ENCODE data around the gene MVP.

The MVP gene

GRCh38 chr16:29844575-29845331, 24.5 kb downstream of the MVP start:
- no peak for TF ChIP-seq CTCF (conservative IDR thresholded peaks at IDR 0.05)
- no peak overlapping the region for H3K27ac ChIP-seq

DNA sequence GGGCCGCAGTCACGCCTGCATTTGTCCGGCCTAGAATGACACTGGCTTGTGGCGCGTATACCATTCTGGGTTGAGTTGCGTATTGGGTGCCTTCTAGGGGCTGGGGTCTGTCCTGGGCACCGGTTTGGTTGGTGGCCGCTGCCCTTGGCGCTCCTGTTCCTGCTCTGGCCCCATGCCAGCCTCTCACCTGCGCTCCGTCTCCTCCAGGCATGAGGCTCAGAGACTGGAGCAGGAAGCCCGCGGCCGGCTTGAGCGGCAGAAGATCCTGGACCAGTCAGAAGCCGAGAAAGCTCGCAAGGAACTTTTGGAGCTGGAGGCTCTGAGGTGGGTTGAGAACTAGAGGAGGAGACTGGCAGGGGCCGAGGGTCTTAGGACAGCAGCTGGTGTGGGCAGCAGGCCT, 25.4 kb downstream of the MVP start:
- no peak for TF ChIP-seq CTCF (conservative IDR thresholded peaks at IDR 0.05)

GRCh38 chr16:29848420-29849297, 28.4 kb downstream of the MVP start:
- TF ChIP-seq CTCF (conservative IDR thresholded peaks at IDR 0.05): peak; percentile 51
- no peak overlapping the region for H3K27ac ChIP-seq

More for the DNA sequence above, 25.4 kb downstream of the MVP start:
- no peak overlapping the region for H3K27ac ChIP-seq

GRCh38 chr16:29849505-29849904, 29.2 kb downstream of the MVP start:
- no peak overlapping the region for H3K27ac ChIP-seq
- TF ChIP-seq CTCF (conservative IDR thresholded peaks at IDR 0.05): no peak

DNA sequence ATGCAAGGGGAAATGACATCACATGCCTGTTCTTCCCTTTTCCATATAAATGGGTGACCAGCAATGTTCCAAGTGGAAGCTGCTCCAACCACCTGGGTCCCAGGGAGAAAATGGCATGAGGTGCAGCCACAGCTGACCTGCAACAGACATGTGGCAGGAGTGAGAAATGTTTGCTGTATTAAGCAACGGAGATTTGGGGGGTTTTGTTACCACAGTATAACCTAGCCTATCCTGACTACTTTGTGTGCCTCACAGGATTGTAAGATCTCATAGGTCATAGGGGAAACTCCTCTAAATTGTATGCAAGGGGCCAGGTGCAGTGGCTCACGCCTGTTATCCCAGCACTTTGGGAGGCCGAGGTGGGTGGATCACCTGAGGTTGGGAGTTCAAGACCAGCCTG, 30.7 kb downstream of the MVP start:
- no peak for TF ChIP-seq CTCF (conservative IDR thresholded peaks at IDR 0.05)
- H3K27ac ChIP-seq: no peak overlapping the region

DNA sequence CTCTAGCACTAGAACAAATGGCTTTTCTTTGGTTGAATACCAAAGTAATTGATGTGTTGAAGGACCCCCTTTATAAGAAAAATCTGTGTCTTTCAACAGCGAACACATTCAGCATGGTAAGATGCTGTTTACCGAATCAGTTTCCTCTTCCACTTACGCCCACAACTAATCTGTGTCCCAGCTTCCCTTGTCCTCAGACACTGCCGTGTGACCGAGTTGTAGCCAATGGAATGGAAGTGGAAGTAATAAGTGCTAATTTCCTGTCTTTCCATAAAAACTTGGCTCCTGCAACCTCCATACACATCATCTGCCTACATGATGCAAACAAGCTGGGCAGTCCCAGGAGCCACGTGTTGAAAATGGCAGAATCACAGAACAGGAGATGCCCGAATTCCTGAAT, 32.4 kb downstream of the MVP start:
- TF ChIP-seq CTCF (conservative IDR thresholded peaks at IDR 0.05): no peak
- H3K27ac ChIP-seq: no peak overlapping the region

DNA sequence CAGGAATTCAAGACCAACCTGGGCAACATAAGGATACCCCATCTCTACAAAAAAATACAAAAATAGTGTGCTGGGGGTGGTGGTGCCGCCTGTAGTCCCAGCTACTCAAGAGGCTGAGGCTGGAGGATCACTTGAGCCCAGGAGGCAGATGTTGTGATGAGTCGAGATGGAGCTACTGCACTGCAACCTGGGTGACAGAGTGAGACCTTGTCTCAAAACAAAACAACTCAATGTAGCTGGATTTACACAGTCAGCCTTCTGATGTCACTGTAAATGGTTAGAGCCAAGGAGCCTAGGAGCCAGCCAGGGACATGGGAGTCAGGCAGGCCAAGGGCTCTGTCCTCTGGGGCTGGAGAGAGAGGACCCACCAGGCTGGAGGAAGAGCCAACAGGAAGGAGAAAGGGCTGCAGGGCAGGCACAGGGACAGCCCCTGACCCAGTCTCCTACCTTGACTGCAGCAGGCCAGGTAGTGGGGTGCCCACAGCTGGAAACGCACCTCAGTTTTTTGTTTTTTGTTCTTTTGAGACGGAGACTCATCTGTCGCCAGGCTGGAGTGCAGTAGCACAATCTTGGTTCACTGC, 34.3 kb downstream of the MVP start:
- H3K27ac ChIP-seq: no peak overlapping the region
- no peak for TF ChIP-seq CTCF (conservative IDR thresholded peaks at IDR 0.05)

Data from VCaP (cell line).